GM23338 (cell line): ENCODE measurements around the gene ARG1.

Source experiments
- CREB1 ChIP-seq: fragments of 250-450 bp; sonication (Bioruptor Pico); IDR thresholded peaks from 2 replicates; pipeline ENCODE4 v1.5.0; 2020; ENCODE audit warnings: low read depth, mild to moderate bottlenecking, moderate library complexity
- EZH2 ChIP-seq: fragments of 200-600 bp; sonication (generic); IDR thresholded peaks from one replicate; pipeline ENCODE4 v1.8.0; 2017; ENCODE audit warnings: antibody characterized with exemption, mild to moderate bottlenecking, low read depth; ENCODE audit not compliant: unreplicated experiment
- EZH2phosphoT487 ChIP-seq: fragments of 200-600 bp; sonication (generic); IDR thresholded peaks from one replicate; pipeline ENCODE4 v1.8.1; 2018; ENCODE audit warnings: antibody characterized with exemption; ENCODE audit not compliant: unreplicated experiment
- JUNB ChIP-seq: IDR thresholded peaks from one replicate; pipeline ENCODE4 v1.6.1; 2016; ENCODE audit warnings: antibody characterized with exemption; ENCODE audit not compliant: unreplicated experiment
- NANOG ChIP-seq: IDR thresholded peaks from 2 replicates; pipeline ENCODE4 v1.6.1; 2016; ENCODE audit warnings: antibody characterized with exemption, borderline replicate concordance
- POLR2AphosphoS5 ChIP-seq: IDR thresholded peaks from 2 replicates; pipeline ENCODE4 v1.6.1; 2016; ENCODE audit warnings: antibody characterized with exemption, low read depth
- STAT1 ChIP-seq: IDR thresholded peaks from one replicate; pipeline ENCODE4 v1.6.1; 2016; ENCODE audit warnings: antibody characterized with exemption; ENCODE audit not compliant: unreplicated experiment
- ZNF114 ChIP-seq: fragments of 250-450 bp; sonication (Bioruptor Pico); IDR thresholded peaks from 2 replicates; pipeline ENCODE4 v1.5.0; 2020; ENCODE audit warnings: mild to moderate bottlenecking, moderate library complexity
- TF ChIP-seq, protein P1 (sequence below), 2 experiments: fragments of 200-600 bp in 1 of 2; sonication (generic) in 1 of 2; conservative IDR thresholded peaks; 2 replicates each; pipeline versions ENCODE4 v1.5.1 to v1.6.1; 2016 to 2017; ENCODE audit warnings: antibody characterized with exemption in 2 of 2, low read depth in 2 of 2, mild to moderate bottlenecking in 2 of 2, moderate library complexity in 1 of 2
- TF ChIP-seq, protein P2 (sequence below): IDR thresholded peaks from one replicate; pipeline ENCODE4 v1.6.1; 2018; ENCODE audit warnings: antibody characterized with exemption; ENCODE audit not compliant: unreplicated experiment
- TF ChIP-seq, protein P3 (sequence below): IDR thresholded peaks from 2 replicates; pipeline ENCODE4 v1.6.1; 2016; ENCODE audit warnings: antibody characterized with exemption

DNA sequence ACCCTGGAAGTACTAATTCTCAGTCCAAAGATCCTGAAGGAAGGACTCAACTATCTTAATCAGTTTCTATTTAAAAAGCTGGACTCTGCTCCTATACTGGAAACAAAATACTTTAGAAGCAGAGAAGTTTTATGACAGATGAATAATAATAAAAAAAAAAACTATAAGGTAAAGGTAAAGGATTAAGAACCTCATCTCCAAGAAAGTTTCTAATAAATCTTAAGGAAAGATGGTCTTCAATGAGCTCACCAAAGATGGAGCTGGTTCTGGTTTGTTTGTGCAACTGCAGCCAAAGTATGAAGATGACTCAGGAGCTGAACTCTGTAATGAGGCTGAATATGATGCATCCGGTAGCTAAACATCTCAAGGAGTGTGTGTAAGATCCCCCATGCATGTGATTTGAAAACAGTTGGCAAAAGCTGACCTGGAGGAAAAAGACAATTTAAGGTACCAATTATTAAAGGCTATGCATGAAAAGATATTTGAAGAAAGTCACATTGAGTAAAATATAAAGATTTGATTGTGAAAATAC is 29.8 kb downstream of the ARG1 start:
- TF ChIP-seq, protein P1, sequence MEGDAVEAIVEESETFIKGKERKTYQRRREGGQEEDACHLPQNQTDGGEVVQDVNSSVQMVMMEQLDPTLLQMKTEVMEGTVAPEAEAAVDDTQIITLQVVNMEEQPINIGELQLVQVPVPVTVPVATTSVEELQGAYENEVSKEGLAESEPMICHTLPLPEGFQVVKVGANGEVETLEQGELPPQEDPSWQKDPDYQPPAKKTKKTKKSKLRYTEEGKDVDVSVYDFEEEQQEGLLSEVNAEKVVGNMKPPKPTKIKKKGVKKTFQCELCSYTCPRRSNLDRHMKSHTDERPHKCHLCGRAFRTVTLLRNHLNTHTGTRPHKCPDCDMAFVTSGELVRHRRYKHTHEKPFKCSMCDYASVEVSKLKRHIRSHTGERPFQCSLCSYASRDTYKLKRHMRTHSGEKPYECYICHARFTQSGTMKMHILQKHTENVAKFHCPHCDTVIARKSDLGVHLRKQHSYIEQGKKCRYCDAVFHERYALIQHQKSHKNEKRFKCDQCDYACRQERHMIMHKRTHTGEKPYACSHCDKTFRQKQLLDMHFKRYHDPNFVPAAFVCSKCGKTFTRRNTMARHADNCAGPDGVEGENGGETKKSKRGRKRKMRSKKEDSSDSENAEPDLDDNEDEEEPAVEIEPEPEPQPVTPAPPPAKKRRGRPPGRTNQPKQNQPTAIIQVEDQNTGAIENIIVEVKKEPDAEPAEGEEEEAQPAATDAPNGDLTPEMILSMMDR (conservative IDR thresholded peaks at IDR 0.05; ENCODE audit: low read depth in 2 of 2): no peak
- TF ChIP-seq EZH2phosphoT487: no peak
- TF ChIP-seq EZH2: no peak
- TF ChIP-seq NANOG: no peak
- no peak for TF ChIP-seq POLR2AphosphoS5
- no peak for TF ChIP-seq JUNB
- TF ChIP-seq, protein P2, sequence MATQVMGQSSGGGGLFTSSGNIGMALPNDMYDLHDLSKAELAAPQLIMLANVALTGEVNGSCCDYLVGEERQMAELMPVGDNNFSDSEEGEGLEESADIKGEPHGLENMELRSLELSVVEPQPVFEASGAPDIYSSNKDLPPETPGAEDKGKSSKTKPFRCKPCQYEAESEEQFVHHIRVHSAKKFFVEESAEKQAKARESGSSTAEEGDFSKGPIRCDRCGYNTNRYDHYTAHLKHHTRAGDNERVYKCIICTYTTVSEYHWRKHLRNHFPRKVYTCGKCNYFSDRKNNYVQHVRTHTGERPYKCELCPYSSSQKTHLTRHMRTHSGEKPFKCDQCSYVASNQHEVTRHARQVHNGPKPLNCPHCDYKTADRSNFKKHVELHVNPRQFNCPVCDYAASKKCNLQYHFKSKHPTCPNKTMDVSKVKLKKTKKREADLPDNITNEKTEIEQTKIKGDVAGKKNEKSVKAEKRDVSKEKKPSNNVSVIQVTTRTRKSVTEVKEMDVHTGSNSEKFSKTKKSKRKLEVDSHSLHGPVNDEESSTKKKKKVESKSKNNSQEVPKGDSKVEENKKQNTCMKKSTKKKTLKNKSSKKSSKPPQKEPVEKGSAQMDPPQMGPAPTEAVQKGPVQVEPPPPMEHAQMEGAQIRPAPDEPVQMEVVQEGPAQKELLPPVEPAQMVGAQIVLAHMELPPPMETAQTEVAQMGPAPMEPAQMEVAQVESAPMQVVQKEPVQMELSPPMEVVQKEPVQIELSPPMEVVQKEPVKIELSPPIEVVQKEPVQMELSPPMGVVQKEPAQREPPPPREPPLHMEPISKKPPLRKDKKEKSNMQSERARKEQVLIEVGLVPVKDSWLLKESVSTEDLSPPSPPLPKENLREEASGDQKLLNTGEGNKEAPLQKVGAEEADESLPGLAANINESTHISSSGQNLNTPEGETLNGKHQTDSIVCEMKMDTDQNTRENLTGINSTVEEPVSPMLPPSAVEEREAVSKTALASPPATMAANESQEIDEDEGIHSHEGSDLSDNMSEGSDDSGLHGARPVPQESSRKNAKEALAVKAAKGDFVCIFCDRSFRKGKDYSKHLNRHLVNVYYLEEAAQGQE: no peak
- no peak for TF ChIP-seq CREB1
- no peak for TF ChIP-seq STAT1
- TF ChIP-seq ZNF114 (CRISPR knock-in tag): no peak
- TF ChIP-seq, protein P3, sequence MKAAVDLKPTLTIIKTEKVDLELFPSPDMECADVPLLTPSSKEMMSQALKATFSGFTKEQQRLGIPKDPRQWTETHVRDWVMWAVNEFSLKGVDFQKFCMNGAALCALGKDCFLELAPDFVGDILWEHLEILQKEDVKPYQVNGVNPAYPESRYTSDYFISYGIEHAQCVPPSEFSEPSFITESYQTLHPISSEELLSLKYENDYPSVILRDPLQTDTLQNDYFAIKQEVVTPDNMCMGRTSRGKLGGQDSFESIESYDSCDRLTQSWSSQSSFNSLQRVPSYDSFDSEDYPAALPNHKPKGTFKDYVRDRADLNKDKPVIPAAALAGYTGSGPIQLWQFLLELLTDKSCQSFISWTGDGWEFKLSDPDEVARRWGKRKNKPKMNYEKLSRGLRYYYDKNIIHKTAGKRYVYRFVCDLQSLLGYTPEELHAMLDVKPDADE: no peak
